Stimulated activated naive CD4-positive, alpha-beta T cell treated with Interleukin-2 at 50 U/mL for 16 hours (primary cell): ENCODE results near the gene FGD5.

Experiments
- DNase-seq: peaks from one replicate; lab custom pipeline; 2025; lab: John Stamatoyannopoulos, UW

FGD5 gene

GRCh38 chr3:14827776-14828175 lies 9.0 kb downstream of the FGD5 start:
- DNase-seq = no peak

DNA sequence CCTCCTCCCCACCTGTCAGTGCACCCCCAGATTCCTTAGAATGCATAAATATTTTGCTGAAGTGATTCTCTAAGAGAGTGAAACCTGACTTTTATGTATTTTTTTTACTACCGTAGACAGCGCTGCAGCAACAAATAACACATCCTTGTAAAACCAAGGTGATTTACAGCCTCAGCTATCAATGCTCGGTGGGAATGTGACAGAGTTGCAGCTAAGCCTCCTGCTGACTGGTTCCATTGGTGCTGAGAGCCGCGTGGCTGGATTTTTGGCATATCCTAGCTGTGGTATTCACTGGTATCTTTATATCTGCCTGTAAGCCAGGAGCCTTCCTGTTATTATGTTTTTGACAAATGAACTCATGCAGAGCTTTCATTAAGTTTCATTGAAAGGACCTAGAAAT lies 11.0 kb downstream of the FGD5 start:
- no peak for DNase-seq

- DNase-seq = no peak
Measured at GRCh38 chr3:14831916-14832450, 13.2 kb downstream of the FGD5 start.

DNA sequence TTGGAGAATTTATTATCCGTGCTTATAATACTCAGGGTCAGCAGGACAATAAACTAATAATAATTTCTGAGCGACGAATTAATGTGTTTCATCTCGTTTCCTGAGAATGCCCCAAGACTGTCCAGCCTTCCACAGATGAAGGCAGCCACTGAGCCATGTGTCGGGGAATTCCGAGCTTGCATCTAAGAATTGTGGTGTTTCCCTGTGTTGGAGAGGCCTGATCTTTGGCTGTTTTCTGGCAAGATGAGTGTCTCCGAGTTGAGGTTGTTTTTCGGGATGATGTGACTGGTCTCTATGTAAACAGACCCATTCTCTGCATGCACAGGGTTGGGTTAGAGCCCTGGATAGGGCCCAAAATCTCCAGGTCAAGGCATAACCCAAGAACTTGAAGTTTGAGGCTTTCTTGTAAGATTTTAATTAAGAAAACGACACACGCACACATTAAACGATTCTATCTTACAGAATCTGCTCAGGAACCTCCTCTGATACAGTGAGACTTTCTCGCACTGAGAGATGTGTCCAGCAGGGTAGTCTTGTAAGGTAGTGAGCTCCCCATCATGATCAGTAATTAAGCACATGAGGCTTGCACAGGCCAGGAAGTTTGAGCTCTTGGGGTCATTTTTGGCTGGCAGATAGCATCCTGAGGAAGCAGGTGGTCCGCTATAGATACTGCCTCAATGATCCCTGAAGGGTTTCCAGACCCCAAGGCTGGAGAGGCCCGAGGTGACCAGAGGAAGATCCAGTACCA lies 14.4 kb downstream of the FGD5 start:
- DNase-seq = no peak

DNA sequence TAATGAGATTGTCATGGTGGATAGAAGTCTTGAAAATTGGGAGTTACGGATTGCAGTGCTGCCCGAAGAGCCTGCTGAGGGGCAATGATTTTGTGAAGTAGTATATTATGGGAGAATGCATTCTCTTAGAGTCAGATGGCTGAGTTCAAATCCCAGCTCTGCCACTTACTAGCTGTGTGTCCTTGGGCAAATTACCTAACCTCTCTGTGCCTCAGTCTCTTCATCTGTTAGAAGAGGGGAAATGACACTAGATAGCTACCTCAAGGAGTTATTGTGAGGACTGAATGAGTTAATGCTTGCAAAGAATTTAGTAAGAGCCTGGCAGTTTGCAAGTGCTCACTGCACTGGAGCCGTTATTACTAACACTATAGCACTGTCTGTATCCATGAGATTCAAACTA lies 15.4 kb downstream of the FGD5 start:
- no peak for DNase-seq

DNA sequence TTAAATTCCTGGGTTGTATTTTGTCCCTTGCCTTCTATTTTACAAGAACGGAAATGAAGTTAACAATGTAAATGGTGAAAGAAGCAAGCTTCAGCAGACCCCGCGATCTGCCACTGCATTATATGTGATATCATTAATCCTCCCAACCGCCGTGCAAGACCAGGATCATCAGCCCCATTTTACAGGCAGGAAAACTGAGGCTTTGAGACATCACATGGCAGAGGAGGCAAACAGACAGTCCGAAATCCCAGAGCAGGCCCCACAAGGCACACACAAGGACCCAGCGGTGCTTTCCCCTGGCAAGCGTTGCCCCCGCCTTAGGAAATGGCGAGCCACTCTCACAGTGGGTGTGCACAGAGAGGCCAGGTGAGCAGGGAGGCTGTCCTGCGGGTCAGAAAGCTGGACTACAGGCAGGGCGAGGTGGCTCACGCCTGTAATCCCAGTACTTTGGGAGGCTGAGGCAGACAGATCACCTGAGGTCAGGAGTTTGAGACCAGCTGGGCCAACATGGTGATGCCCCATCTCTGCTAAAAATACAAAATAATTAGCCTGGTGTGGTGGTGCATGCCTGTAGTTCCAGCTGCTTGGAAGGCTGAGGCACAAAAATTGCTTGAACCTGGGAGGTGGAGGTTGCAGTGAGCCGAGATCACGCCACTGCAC lies 16.2 kb downstream of the FGD5 start:
- no peak for DNase-seq

DNA sequence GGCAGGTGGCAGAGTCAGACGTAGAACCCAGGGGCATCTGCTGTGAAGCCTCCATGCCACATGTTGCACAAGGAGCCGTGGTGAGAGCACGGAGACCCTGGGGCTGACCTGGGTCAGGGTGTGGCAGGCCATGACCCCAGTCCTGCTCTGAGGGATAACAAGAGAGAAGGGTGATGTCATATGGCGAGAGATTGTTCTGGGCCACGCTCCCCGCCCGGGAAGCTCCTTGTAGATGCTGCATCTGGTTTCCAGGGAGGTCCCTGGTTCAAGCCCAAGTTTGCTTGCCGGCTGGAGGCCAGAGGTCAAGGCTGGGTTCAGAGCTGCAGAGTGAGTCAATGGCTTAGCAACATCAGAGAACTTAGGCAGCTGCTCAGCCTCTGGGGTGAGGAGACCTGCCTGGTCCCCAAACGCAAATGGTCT lies 17.3 kb downstream of the FGD5 start:
- DNase-seq = no peak

GRCh38 chr3:14837186-14837877 lies 18.6 kb downstream of the FGD5 start:
- no peak for DNase-seq

GRCh38 chr3:14837878-14838258 lies 19.1 kb downstream of the FGD5 start:
- no peak for DNase-seq

DNA sequence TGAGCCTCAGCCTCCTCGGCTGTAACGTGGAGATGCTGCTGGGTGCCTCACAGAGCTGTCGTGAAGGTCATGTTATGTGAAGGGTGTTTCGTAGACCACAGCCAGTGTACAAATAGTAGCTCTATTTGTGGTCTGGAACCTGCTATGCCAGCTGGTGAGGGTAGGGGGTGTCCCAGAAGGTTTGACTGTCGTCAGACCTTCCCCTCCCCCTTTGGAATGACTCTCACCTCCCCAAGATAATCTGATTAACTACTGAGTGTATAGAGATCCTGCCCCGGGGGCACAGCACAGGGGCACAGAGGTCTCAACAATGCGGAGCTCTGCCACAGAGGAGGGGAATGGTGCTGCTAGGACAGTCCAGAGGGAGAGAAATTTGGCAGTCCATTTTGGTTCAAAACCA lies 20.5 kb downstream of the FGD5 start:
- no peak for DNase-seq

DNA sequence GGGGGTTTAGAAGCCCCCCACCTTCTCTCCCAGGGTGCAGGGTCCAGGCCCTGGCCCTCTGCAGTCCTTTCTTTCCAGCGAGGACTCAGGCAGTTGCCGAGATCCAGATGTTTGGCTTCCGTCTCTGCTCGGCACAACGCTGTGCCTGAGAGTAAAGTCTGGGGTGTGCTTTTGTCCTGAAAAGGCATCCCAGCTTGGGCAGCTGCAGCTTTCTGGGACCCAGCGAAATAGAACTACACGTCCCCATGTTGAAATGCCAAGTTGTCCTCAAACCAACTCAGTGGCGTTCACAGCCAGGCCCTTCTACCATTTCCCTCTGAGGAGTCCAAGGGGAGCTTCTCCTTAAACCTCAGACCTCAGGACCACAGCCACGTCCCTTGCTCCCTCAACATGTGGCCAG lies 23.1 kb downstream of the FGD5 start:
- DNase-seq = no peak

DNA sequence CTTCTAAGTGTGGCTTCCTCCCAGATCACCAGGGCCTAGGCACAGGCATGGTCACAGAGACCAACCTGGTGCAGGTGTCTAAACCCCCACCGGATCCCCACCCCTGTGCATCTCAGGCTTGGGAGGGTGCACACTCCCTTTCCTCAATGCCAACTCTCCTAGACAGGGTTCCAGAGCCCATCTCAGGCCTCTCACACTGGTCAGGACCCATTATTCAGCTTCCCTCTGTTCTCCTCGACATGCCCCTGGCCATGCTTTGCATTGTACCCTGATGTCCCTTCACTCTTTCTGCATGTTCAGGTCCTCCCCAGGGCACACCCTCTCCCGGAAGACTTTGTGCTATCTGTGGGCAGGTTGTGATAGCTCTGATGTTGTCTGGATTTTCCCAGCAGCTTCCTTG lies 23.5 kb downstream of the FGD5 start:
- DNase-seq = no peak

- no peak for DNase-seq
Measured at GRCh38 chr3:14843321-14843720, 24.6 kb downstream of the FGD5 start.

DNA sequence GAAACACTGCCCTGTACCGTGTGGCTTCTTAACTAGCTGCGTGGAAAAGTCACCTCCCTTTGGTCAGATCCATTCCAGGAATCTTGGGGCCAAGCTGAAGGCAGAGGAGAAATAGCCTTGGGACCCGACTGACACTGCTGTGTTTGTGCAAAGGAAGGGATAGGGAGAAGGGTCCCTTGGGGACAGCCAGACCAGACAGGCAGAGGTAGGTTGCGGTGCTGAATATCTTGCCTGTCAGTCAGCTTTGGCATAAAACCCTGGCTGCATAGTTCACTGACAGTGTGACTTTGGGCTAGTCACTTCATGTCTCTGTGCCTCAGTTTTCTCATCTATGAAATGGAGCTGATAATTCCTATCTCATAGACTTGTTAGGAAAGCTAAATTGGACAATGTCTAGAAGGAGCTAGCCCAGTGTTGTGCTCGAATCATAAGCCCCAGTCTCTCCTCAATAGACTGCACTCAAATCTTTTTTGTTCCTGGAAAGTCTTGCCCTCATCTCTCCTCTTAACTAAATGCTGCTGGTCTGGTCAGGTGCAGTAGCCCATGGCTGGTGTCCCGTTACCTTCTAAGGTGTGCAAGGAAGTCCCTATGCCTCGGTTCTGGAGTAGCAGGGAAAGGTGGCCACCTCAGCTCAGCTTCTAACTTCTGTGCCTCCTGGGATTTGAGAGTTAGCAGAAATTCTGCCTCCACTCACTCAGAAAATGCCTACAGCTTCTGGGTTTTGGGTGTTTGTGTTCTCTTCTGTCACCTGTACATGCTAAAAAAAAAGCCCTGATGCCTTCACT lies 25.8 kb downstream of the FGD5 start:
- DNase-seq = no peak

GRCh38 chr3:14845180-14845579 lies 26.4 kb downstream of the FGD5 start:
- DNase-seq = no peak

GRCh38 chr3:14845826-14846225 lies 27.1 kb downstream of the FGD5 start:
- no peak for DNase-seq

DNA sequence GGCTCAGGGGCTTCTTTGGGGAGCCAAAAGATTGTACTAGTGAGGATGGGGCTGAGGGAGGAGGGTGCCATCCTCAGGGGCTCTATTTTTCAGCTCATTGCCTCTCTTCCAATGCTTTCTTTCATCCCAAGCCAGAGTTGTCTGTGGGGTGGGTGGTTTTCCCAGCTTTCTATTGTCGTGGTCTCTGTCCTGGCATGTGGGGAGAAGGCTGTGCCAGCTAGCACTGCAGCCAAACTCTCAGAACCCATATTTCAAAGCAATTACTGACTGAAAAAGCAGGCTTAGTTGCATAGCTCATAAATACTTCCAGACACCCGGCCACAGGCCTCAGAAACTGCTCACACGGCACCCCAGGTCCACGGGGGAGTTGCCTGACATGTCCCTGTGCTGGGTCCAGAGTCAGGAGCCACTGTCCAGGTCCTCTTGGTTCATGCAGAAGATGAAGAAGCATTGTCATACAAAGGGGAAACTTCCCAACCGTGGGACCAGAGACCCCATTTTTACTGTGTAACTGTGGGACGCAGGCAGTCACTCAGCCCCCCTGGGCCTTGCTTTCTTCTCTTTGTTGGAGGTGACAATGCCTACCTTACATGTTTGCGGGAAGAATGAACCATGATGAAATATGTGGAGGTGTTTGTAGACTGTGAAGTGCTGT lies 27.6 kb downstream of the FGD5 start:
- no peak for DNase-seq

DNA sequence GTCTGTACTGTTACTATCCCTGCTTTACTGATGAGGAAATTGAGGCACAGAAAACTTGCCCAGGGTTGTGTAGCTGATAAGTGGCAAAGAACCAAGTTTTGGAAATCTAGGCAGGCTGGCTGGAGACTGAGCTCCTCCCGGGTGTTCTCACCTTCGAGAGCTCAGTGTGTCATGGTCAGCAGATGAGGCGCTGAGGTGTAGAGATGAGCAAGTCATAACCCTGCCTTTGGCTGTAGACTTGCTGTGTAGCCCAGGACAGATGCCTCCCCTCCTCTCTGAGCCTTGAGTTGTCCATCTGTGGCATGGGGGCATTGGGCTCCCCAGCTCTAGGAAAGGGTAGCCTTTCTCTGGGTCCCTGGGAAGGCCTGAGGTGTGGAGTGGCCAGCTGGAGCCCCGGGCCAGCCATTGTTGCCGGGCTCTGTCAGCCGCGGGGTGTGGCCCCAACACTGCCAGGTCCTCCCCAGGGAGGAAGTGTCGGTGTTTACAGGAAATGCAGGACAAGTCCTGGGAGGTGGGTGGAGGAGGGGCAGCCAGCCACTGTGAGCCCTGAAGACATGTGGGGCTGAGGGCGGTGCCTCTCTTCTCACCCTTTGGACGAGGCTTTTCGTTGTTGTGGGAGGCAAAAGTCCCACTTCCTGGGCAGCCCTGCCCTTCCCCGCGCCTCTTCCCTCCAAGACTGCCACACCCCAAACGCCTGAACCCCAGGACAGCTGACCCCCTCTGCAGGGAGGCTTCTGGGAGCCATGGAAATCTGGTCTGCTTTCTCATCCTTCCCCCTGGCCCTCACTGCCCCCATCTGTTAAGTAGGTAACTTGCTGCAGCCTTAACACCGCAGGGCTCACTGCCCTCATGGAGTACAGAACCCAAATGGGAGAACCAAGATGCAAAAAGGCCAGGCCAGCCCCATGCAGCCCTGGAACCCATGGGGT lies 29.1 kb downstream of the FGD5 start:
- no peak for DNase-seq

DNA sequence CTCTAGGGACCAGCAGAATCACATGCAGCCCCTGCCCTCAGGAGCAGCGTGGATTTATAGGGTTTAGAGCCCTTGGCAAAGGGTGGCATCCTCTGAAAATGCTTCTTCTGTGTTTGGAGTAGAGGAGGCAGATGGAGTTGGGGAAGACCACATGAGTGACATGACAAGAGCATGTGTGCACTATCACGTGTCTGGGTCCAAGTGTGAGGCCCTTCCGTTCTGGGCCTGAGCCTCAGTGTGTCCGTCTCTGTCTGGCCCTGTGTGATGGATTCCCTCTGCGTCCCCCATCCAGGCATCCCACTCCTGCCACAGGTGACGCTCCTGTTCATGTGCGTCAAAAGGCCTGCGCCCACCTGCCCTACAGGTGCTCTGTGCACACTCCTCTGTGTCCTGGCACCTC lies 30.1 kb downstream of the FGD5 start:
- DNase-seq = no peak

DNA sequence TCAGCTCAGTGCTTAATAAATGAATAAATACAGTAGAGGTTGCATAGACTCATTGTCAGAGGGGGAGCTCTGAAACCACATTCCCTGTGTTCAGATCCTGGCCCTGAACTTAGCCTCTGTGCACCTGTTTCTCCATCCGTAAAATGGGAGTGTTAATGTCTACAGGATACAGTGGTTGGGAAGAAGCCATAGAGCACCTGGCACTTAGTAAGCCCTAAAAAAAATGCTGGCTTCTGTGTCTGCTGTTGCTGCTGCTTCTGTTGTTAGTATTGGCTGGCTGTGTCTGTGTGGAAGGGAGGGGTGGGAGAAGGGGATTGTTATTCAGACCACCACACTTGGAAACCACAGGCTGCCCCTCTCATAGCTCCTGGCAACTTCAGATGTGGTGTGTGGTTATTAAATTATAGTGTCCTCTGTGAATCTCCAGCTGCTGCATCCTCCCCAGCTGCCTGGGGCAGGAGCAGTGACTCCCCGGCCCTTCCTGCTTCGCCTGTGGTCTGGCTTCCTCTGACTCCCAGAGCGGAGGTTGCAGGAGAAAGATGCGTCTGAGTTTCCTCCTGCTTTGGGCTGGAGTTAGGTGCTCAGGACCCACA lies 31.0 kb downstream of the FGD5 start:
- no peak for DNase-seq
